OCI-LY1 (cell line): ENCODE data around the gene KRT5.

Experiments used
- H2AFZ ChIP-seq: fragments of 200-600 bp; sonication (generic), shearing (Covaris generic); 2 replicates; pipeline ENCODE4 v1.6.0; 2014; ENCODE audit warnings: antibody characterized with exemption, mild to moderate bottlenecking, low read length
- H3F3A ChIP-seq: fragments of 200-600 bp; sonication (generic), shearing (Covaris generic); 2 replicates; pipeline ENCODE4 v1.6.0; 2014; ENCODE audit warnings: mild to moderate bottlenecking, antibody characterized with exemption, low read length, moderate library complexity; ENCODE audit not compliant: insufficient read depth
- H3K27ac ChIP-seq: fragments of 200-600 bp; sonication (generic); 2 replicates; pipeline ENCODE4 v1.5.1; 2014; ENCODE audit warnings: low read length, mixed run types, mild to moderate bottlenecking, low read depth; ENCODE audit not compliant: poor library complexity, severe bottlenecking
- H3K27me3 ChIP-seq: fragments of 200-600 bp; sonication (generic); 2 replicates; pipeline ENCODE4 v1.6.0; 2014; ENCODE audit warnings: antibody characterized with exemption, mild to moderate bottlenecking, low read length, moderate library complexity; ENCODE audit not compliant: insufficient read depth
- H3K36me3 ChIP-seq: fragments of 200-600 bp; sonication (generic); 2 replicates; pipeline ENCODE4 v1.6.1; 2014; ENCODE audit warnings: mild to moderate bottlenecking, antibody characterized with exemption, low read length, moderate library complexity, mixed read lengths; ENCODE audit not compliant: insufficient read depth
- H3K4me1 ChIP-seq: fragments of 200-600 bp; sonication (generic); 2 replicates; pipeline ENCODE4 v1.5.1; 2014; ENCODE audit warnings: mild to moderate bottlenecking, low read length, moderate library complexity; ENCODE audit not compliant: insufficient read depth, severe bottlenecking
- H3K4me2 ChIP-seq: fragments of 200-600 bp; sonication (generic), shearing (Covaris generic); 2 replicates; pipeline ENCODE4 v1.6.1; 2014; ENCODE audit warnings: low read length
- H3K4me3 ChIP-seq: fragments of 200-600 bp; sonication (generic); 2 replicates; pipeline ENCODE4 v1.5.1; 2014; ENCODE audit warnings: low read length, low read depth, mild to moderate bottlenecking, mixed read lengths; ENCODE audit not compliant: poor library complexity, severe bottlenecking
- H3K79me2 ChIP-seq: fragments of 200-600 bp; shearing (Covaris generic); 2 replicates; pipeline ENCODE4 v1.6.1; 2016; ENCODE audit warnings: mixed run types, low read length, mixed read lengths; ENCODE audit not compliant: insufficient read depth
- H3K9ac ChIP-seq: fragments of 200-600 bp; sonication (generic), shearing (Covaris generic); 2 replicates; pipeline ENCODE4 v1.6.1; 2014; ENCODE audit warnings: mild to moderate bottlenecking, low read length, mixed read lengths
- H3K9me2 ChIP-seq: fragments of 200-600 bp; sonication (generic), shearing (Covaris generic); 2 replicates; pipeline ENCODE4 v1.6.1; 2014; ENCODE audit warnings: low read depth, mild to moderate bottlenecking, low read length, mixed read lengths
- H3K9me3 ChIP-seq: fragments of 200-600 bp; shearing (Covaris generic); 2 replicates; pipeline ENCODE4 v1.6.1; 2014; ENCODE audit warnings: low read length, mixed read lengths
- H4K20me1 ChIP-seq: fragments of 200-600 bp; sonication (generic), shearing (Covaris generic); 2 replicates; pipeline ENCODE4 v1.6.0; 2016; ENCODE audit warnings: mild to moderate bottlenecking, low read length; ENCODE audit not compliant: insufficient read depth
- EZH2 ChIP-seq: fragments of 200-600 bp; sonication (generic), shearing (Covaris generic); IDR thresholded peaks from 2 replicates; pipeline ENCODE4 v1.8.0; 2017; ENCODE audit warnings: borderline replicate concordance, mixed run types, mild to moderate bottlenecking, antibody characterized with exemption, low read length, moderate library complexity, mixed read lengths
- TF ChIP-seq, protein P1 (sequence below): fragments of 200-600 bp; sonication (generic), shearing (Covaris generic); IDR thresholded peaks from 2 replicates; pipeline ENCODE4 v1.5.1; 2017; ENCODE audit warnings: mild to moderate bottlenecking, antibody characterized with exemption, low read length, moderate library complexity, mixed read lengths

The KRT5 gene

DNA sequence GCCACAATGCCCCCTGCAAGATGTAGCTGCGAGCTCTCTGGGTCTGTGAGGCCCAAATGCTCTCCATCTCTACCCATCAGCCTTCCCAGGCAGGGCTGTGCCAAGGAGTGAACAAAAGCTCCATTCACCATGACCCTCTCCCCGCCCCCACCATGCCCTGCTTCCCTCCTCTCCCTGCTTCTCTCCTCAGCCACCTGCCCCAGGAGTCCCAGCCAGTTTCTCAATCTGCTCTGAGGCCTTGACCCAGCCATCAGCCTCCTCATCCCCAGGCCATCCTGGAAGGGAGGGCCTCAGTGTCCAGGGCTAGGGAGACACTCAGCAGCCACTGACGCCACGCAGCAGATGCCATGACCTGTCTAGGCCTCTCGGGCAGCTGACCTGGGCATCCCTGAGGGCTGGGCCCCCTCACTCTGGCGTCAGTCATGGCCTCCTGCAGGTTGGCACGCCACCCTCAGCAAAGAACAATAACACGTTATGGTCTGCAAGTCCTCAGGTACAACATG, 8.5 kb upstream of the KRT5 start:
- no peaks in the 10 kb centered on the region for H3K9me2 ChIP-seq
- no peak overlapping the region for H2AFZ ChIP-seq
- H3K9me3 ChIP-seq: no peaks in the 10 kb centered on the region
- no peaks in the 10 kb centered on the region for H3F3A ChIP-seq
- no peak overlapping the region for H3K27ac ChIP-seq
- no peak overlapping the region for H3K4me2 ChIP-seq
- H3K36me3 ChIP-seq: no peaks in the 10 kb centered on the region
- no peak overlapping the region for H3K9ac ChIP-seq
- TF ChIP-seq, protein P1, sequence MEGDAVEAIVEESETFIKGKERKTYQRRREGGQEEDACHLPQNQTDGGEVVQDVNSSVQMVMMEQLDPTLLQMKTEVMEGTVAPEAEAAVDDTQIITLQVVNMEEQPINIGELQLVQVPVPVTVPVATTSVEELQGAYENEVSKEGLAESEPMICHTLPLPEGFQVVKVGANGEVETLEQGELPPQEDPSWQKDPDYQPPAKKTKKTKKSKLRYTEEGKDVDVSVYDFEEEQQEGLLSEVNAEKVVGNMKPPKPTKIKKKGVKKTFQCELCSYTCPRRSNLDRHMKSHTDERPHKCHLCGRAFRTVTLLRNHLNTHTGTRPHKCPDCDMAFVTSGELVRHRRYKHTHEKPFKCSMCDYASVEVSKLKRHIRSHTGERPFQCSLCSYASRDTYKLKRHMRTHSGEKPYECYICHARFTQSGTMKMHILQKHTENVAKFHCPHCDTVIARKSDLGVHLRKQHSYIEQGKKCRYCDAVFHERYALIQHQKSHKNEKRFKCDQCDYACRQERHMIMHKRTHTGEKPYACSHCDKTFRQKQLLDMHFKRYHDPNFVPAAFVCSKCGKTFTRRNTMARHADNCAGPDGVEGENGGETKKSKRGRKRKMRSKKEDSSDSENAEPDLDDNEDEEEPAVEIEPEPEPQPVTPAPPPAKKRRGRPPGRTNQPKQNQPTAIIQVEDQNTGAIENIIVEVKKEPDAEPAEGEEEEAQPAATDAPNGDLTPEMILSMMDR: no peak
- no peak for TF ChIP-seq EZH2
- no peaks in the 10 kb centered on the region for H3K4me1 ChIP-seq
- H3K79me2 ChIP-seq: no peaks in the 10 kb centered on the region
- no peak overlapping the region for H3K4me3 ChIP-seq
- no peaks in the 10 kb centered on the region for H4K20me1 ChIP-seq
- peaks cover 3% of the 10 kb centered on the region; the same call in 1 of the 2 replicates for H3K27me3 ChIP-seq

DNA sequence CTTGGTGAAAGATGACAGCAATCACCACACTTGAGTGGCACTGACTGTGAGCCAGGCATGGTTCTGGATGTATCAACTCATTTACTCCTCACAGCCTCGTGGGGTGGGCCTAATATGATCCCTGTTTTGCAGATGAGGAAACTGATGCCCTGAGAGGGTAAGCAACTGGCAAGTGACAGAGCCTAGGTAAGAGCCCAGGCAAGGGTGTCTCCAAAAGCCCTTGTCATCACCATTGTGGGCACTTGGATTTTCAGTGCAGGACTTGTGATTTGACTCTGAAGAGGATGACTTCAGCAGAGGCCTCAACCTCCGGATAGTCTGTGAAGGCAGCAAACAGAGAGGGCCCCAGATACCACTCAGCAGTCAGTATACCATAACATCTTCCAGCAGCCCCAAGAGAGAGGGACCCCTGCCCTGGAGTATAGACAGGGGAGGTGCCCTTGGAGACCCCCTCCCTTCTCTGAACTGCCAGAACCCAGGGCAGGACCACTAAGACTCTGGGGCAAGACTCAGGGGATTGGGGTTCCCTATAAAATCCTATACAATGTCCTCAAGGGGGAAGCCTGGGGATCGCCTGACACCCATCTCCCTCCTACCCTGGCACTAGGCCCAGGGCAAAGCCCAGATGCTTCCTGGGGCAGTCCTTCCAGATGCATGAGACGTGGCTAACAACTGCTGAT, 7.1 kb upstream of the KRT5 start:
- Histone ChIP-seq H4K20me1 (no peaks in the 10 kb centered on the region), H2AFZ (no peak overlapping the region), H3K4me2 (no peak overlapping the region), H3K9ac (no peak overlapping the region), H3K27ac (no peak overlapping the region), H3K79me2 (no peaks in the 10 kb centered on the region), H3K36me3 (no peaks in the 10 kb centered on the region), H3F3A (no peaks in the 10 kb centered on the region), H3K4me1 (no peaks in the 10 kb centered on the region), H3K9me3 (no peaks in the 10 kb centered on the region), H3K27me3 (0 out of 2 replicates have a peak, but pooled peaks cover 5% of the 10 kb centered on the region), H3K9me2 (no peaks in the 10 kb centered on the region), H3K4me3 (no peak overlapping the region)
- TF ChIP-seq EZH2: no peak
- TF ChIP-seq, protein P1: no peak

DNA sequence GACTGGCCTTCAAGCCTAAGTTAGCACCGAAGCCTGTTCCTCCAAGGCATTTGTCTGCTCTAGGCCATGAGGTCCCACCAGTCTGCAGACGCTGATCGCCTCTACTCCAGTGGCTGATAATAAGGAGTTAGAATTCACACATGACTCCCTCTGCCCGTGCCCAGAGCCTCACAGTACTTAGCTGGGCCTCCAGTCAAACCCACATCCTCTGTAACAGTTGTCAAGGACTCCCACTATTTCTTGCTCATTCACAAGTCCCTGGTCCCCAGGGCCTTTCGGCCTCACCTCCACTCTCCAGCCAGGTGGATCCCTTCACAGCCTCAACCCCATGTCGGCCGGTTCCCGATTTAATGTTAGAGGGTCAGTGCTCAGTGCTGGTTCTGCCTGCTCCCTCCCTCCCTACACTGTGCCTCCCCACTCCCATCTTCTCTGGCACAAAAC, 6.3 kb upstream of the KRT5 start:
- Histone ChIP-seq H2AFZ (no peak overlapping the region), H3K27me3 (0 out of 2 replicates have a peak, but pooled peaks cover 5% of the 10 kb centered on the region), H3K9me3 (no peaks in the 10 kb centered on the region), H3K4me3 (no peak overlapping the region), H3K4me2 (no peak overlapping the region), H3K9ac (no peak overlapping the region), H3K27ac (no peak overlapping the region), H3K4me1 (no peaks in the 10 kb centered on the region), H3K36me3 (no peaks in the 10 kb centered on the region), H3K9me2 (no peaks in the 10 kb centered on the region), H3K79me2 (no peaks in the 10 kb centered on the region), H3F3A (no peaks in the 10 kb centered on the region), H4K20me1 (no peaks in the 10 kb centered on the region)
- TF ChIP-seq, protein P1: no peak
- no peak for TF ChIP-seq EZH2
